GM18870 (cell line): ENCODE results near the gene SCUBE1.

Experiments used
- ATAC-seq: cut with Tn5 transposase; IDR thresholded peaks from one replicate; pipeline ENCODE4 v1.9.1; 2021; ENCODE audit warnings: moderate library complexity; ENCODE audit not compliant: unreplicated experiment

Gene SCUBE1

DNA sequence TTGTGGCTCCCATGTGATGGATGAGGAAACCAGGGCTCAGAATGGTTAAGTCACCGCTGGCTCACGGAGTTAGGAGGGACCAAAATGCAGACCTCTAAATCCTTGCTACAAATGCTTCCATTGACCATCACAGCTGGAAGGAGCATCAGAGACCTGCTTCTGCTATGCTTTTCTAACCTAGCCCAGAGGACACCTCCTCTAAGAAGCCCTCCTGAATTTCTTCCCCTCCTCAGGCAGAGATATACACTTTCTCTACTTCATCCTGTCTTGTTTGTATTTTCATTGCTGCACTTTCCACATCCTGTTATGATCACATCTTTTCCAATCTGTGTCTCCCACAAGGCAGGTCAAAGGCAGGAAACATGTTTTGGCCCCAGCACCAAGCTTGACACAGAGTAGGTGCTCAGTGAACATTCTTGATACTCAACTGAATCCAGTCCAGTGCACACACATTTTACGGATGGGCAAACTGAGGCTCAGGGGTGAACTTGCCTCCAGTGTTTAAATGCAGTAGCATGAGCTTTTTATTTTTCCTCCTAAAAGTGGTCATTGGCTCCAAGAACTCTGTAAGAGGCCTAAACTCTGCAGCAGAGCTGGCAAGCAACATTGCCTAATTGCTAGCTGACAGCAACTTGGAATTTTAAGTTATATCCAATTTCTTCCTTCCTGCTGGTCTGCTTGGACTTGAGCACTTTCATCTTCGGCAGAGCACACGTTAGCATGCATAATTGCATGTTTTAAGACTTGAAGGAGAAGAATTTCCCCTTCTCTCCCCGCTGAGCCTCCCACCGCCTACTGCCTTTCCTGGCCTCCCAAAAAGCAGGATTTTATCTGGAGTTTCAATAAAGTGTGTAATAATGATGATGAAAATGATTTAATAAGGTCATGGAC lies 12.7 kb downstream of the SCUBE1 start:
- no peak for ATAC-seq

GRCh38 chr22:43329061-43329460 lies 14.1 kb downstream of the SCUBE1 start:
- no peak for ATAC-seq

- ATAC-seq, result no peak
Observed at GRCh38 chr22:43327157-43327438, 16.1 kb downstream of the SCUBE1 start.

DNA sequence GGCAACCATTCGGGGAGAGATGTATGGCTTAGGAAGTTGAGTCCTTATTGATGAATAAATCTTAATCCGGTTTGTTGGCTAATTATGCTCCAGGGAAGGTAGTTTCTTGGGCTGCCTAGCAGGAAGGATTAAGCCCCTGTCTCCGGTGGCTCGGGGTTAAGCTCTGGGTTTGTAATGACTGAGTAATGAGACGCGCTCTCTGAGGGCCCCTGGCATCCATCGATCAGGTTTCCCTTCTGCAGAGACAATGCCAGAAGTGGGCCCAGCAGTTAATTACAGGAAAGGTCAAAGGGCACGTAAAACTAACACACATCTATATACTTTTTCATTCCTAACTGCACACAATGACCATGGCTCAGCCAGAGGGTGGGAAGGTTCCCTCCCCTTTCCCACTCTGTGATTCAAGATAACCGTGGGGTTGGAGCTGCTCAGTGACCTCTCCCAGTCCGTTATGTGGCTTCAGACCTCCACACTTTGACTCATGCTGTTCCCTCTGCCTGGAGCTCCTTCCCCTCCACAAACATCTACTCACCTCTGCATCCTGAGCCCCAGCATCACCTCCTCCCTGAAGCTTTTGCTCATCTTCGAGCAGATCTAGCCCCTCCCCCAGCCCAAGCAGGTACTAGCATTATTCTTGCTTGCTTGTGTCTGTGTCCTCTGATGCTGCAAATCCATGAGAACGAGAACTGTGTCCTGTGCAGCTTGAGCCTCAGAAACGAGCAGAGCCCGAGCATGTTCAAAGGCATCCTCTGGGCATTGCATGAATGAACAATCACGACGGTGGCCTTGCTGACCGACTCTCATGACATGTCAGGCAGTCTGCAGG lies 16.6 kb downstream of the SCUBE1 start:
- ATAC-seq, result no peak

- no peak for ATAC-seq
Observed at GRCh38 chr22:43325176-43325575, 18.0 kb downstream of the SCUBE1 start.

DNA sequence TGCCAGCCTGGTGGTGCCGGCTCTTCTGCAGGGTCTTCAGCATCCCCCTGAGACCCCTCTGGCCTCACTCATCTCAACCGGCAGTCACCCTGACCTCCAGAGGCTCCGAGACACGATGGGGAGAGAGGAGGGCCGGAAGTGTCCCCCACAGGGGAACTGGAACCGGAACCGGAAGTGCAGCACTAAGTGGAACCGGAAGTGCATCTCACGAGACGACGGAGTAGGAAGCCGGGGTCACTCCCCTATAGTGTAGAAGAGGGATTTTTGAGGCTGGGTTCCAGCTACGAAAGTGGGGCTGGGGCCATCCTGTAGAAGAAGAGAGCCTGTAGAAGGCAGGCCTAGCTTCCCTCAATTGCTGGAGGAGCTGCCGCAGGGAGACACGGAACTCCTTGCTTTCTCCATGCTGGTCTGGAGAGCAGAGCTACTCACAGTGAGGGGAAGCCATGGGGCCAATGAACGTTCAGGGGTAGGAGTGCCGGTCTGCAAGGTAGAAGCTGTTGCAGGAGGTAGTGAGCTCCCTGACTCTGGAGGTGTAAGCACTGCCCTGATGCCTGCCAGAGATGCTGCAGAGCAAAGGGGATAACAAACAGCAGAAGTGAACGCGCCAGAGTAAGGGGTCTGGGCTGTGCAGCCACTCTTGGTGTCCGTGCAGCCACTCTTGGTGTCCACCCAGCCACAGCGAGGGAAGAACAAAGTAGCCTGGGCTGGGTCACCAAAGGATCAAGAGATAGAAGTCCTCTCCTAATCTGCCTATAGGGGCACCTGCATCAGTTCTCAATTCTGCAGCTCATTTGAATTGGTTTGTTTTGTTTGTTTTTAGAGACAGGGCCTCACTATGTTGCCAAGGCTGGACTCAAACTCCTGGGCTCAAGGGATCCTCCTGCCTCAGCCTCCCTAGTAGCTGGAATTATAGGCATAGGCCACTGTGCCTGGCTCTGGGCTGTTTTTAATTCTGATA lies 21.9 kb downstream of the SCUBE1 start:
- ATAC-seq, result no peak

- no peak for ATAC-seq
Observed at GRCh38 chr22:43319661-43320486, 23.3 kb downstream of the SCUBE1 start.

DNA sequence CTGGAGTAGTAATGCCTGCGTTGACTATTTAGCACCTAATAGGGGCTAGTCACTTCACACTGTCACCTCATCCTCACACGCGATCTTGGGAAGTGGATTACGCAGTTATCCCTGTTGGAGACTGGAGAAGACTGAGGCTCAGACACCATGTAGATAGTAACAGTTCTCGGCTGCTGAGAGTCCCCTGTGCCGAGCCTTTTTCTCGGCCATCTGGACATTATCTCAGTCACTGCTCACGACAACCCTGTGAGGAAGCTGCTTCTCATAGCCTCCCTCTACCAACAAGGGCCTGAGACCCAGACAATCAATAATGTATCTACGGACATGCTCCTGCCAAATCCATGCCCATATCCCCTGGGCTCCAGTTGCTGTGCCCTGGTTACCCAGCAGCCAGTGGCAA lies 25.9 kb downstream of the SCUBE1 start:
- no peak for ATAC-seq

DNA sequence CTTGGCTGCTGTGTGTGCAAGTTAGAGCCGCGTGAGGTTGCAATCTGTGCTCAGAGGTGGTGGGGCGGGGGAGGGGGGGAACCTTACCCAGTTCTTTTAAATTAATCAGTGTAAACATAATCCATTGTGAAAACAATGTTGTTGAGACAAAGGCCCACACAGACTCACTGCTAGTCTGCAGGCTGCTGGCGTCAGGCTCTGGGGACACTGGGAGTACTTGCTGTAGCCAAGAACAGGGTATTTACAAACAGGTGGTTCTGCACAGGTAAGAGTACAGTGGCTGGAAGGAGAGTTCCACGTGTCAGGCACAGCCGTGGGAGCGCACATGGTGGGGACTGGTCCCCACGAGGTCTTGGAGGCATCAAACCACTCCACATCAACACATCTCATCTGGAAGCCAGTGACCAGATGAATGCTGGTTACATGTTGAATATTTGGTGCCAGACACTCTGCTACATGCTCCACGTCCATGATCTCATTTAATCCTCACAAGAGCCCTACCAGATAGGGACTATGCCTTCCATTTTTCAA lies 27.4 kb downstream of the SCUBE1 start:
- ATAC-seq, result no peak

- ATAC-seq, result no peak
Observed at GRCh38 chr22:43314611-43315010, 28.6 kb downstream of the SCUBE1 start.

DNA sequence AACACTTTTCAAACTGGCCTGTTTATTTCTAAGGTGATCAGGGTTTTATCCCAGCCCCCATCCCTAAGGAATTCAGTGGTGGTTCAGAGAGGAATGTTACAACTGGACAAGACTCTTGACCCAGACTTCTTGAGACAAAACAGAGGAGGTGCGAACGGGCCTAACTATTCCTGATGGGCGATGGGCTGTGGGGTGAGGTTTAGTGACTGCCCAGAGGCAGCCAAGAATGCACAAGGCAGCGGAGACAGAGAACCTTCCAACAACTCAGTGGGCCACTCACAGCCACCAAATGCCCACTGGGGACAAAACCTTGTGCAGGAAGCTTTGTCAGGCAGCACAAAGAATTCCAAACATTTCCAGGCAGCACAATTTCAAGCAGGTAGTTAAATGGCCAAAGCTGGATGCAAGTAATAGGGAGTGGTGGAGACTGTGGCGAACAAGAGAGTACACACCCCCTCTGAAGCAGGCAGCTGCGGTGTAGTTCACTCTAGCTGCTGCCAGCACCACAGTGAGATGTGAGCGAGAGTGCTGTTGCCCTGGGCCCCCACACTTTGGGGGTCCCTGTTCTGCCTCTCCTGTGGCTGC lies 29.2 kb downstream of the SCUBE1 start:
- ATAC-seq, result no peak

GRCh38 chr22:43313244-43313889 lies 29.8 kb downstream of the SCUBE1 start:
- no peak for ATAC-seq

DNA sequence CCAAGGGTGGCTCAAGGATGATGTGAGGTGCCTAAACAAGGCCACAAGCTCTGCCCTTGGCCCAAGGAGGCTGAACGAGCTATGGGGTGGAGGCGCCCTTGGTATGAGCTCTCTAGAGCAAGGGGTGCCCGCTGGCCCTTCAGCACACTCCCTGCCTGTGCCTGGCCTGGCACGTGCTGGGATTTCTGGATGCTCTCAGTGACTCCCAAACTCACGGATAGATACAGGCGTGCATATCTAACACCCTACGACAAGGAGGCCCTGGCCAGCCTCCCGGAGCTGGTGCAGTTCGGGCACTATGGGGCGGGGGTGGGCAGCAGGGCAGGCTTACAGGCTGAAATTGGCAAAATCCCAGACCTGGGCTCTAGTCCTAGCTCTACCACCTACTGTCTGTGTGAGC lies 30.6 kb downstream of the SCUBE1 start:
- no peak for ATAC-seq

DNA sequence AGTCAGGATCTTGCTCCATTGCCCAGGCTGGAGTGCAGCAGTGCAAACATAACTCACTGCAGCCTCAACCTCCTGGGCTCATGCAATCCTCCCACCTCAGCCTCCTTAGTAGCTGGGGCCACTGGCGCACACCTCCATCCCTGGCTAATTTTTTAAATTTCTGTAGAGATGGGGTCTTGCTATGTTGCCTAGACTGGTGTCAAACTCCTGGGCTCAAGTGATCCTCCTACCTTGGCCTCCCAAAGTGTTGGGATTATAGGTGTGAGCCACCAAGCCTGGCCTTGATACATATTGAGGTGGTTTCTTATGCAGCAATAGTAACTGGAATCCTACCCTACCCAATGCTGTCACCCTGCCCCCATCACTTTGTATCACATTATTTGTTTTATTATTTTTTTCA lies 32.4 kb downstream of the SCUBE1 start:
- ATAC-seq, result no peak

DNA sequence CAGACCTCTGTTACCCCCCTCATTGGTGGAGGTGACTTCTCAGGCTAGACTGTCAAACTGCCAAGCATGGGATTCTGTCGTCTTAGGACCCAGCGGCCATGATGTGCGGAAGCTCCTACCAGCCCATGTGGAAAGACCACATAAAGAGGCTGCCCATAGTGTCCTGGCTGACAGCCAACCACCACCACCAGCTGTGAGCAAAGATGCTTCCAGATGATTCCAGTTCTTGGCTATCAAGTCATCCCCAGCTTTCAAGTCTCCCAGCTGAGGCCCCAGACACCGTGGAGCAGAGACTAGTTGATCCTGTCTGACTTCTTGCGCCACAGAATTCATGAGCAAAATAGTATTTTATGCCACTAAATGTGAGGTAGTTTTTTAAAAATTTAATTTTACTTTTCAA lies 32.9 kb downstream of the SCUBE1 start:
- ATAC-seq, result no peak

DNA sequence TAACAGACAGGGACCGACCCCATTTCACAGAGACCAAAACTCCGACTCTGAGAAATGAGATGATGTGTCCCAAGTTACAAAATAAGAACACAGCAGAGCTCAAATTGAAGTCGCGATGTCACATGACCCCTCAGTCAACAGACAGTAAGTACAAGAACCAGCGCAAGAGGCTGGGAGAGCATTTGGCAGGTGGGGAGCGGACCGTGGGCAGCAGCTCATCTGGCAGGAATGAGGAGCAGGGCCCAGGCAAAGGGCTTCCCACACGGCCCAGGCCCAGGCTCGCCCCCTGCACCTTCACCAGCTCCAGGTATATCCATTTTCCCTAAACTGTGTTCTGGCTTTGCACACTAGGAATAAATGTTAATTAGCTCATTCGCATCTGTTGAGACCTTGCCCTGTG lies 34.3 kb downstream of the SCUBE1 start:
- no peak for ATAC-seq

DNA sequence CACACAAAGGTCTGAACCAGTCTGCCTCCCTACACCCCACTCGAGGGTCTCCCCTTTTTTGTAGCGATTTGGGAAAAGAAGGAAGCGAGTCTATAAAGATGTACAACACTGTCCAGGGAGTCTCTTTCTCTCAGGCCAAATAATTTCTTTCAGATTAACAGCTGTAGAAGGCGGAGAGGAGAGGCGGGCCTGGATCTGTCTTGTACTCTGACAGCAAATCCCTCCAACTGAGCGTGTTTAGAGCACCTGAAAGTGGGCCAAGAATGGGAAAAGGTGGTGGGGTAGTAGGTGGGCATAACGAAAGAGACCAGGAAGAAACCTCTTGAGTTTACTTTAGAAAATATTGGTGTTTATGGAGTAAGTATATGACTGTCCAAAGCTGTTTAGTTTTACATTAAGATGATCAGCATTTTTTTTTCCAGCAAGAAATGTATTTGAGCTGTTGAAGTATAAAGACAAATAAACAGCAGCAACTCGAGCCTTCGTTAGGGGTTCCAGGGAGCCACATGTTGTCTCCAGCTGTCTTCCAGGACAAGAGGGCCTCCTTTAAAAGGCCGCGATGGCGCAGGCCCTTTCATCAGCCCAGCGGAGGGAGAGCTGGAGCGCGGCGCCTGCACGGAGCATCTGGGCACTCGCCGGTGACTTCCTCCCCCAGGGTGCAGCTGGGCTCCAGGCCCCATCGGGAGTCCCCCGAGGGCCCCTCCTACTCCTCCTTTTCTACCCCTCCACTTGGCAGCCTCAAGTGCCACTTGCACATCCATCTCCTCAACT lies 34.9 kb downstream of the SCUBE1 start:
- no peak for ATAC-seq

- no peak for ATAC-seq
Observed at GRCh38 chr22:43305806-43306205, 37.4 kb downstream of the SCUBE1 start.
